ENCODE measurements around the gene CYTH4.

The CYTH4 gene

DNA sequence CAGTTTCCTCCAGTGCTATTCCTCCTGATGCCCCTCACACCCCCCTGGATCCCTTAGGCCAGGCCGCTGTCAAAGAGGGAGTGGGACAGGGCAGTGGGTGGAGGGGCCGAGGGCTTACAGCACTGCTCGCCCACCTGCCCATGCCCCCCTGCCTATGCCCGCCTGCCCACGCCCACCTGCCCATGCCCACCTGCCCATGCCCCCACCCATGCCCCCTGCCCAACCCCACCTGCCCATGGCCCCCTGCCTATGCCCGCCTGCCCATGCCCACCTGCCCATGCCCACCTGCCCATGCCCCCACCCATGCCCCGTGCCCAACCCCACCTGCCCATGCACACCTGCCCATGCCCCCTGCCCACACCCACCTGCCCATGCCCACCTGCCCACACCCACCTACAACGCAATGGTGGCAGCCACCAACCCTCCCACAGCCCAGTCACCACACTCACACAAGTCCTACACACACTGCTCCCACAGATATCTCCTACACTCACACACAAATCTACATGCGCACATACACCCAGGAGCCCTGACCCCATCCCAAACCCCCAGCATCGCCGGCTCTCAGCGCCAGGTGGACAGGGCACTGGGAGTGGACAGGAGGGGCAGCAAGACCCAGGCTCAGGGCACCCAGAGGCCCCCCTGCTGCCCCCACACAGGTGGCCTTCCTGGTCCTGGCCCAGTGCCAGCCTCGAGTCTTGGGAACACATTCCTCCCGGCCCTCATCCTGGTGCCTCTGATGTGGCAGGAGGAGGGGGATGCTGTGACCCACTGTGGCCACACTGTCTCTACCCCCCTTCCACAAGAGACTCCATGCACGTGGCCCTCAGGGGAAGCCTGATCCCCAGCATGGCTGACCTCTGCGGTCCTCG lies 61.8 kb downstream of the CYTH4 start:
- no peak overlapping the region for H3K4me3 ChIP-seq (ENCODE audit: low read depth, low read length)
- no peaks in the 10 kb centered on the region for H3K27me3 ChIP-seq (ENCODE audit: insufficient read depth, low read length)
- no peak overlapping the region for H3K27ac ChIP-seq (ENCODE audit: low read depth, low read length)
- peaks cover 8% of the 10 kb centered on the region for H3K4me1 ChIP-seq (ENCODE audit: control insufficient read depth, insufficient read depth, low read length, unreplicated experiment)
- H2AFZ ChIP-seq (ENCODE audit: low read length, unreplicated experiment): no peak overlapping the region
- no peaks in the 10 kb centered on the region for H3K36me3 ChIP-seq (ENCODE audit: insufficient read depth, low read length)
- no peaks in the 10 kb centered on the region for H3K79me2 ChIP-seq (ENCODE audit: control insufficient read depth, insufficient read depth, low read length, unreplicated experiment)

DNA sequence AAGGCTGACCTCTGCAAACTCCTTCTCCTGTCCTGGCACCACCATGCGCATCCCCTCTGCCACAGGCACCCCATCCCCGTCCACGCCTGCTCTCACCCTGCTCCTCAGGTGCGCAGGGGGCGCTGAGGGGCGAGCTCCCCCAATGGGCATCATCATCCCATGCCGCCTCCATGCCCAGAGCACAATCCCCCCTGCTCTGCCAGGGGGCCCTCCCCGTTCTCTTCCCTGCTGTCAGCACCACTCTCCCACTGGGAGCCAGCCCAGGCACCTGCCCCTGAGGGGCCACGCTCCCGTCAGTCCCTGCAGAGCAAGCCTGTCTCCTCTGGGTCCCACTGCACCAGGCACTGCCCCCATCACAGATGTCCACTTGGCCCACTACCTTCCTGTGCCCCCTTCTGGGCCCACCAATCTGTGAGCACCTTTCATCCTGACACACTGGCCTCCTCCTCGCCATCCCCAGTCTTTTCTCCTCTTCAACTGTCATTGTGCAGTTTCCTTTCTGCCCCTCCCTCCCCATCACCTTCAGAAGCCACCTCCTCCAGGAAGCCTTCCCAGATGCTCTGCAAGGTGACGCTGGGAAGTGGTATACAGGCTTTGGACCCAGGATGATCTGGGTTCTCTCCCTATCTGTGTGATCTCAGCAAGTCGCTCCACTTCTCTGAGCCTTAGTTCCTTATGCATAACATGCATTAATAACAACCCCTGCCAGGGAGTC lies 62.6 kb downstream of the CYTH4 start:
- no peak overlapping the region for H3K4me3 ChIP-seq (ENCODE audit: low read depth, low read length)
- H3K36me3 ChIP-seq (ENCODE audit: insufficient read depth, low read length): no peaks in the 10 kb centered on the region
- H3K27ac ChIP-seq (ENCODE audit: low read depth, low read length): no peak overlapping the region
- peaks cover 8% of the 10 kb centered on the region for H3K4me1 ChIP-seq (ENCODE audit: control insufficient read depth, insufficient read depth, low read length, unreplicated experiment)
- H3K79me2 ChIP-seq (ENCODE audit: control insufficient read depth, insufficient read depth, low read length, unreplicated experiment): no peaks in the 10 kb centered on the region
- no peaks in the 10 kb centered on the region for H3K27me3 ChIP-seq (ENCODE audit: insufficient read depth, low read length)
- H2AFZ ChIP-seq (ENCODE audit: low read length, unreplicated experiment): no peak overlapping the region

DNA sequence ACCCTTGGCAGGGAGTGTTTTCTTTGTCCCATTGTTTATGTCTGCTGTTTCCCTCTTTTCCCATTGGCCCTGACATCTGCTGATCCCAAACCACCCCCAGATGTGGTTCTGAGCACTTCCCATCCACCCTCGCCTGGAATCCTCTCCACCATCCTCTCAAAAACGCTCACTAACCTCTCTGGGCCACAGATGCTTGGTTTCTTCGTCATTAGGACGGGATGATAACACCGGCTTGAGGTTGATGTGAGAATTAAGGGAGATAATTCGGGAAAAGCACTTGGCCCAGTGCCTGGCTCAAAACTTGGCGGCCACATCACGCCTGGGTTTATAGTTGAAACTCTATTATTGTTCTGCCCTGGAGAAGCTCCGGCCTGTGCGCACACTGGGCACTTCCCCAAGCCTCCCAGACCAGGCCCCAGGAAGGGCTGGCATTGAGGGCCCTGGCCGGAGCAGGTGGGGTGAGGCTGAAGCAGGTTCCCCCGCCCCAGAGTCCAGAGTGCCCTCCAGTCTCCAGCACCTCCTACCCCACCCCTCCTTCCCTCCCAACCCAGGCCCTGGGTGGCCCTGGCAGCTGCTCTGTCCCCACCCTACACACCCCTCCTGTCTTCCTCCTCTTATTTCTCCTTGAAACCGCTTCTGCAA lies 63.7 kb downstream of the CYTH4 start:
- no peak overlapping the region; the same call in 1 of the 2 replicates for H3K27ac ChIP-seq (ENCODE audit: low read depth, low read length)
- H3K4me1 ChIP-seq (ENCODE audit: control insufficient read depth, insufficient read depth, low read length, unreplicated experiment): peaks cover 8% of the 10 kb centered on the region
- peak overlapping the region; percentile 38 for H2AFZ ChIP-seq (ENCODE audit: low read length, unreplicated experiment)
- no peaks in the 10 kb centered on the region for H3K36me3 ChIP-seq (ENCODE audit: insufficient read depth, low read length)
- no peaks in the 10 kb centered on the region for H3K79me2 ChIP-seq (ENCODE audit: control insufficient read depth, insufficient read depth, low read length, unreplicated experiment)
- no peaks in the 10 kb centered on the region for H3K27me3 ChIP-seq (ENCODE audit: insufficient read depth, low read length)
- no peak overlapping the region for H3K4me3 ChIP-seq (ENCODE audit: low read depth, low read length)

DNA sequence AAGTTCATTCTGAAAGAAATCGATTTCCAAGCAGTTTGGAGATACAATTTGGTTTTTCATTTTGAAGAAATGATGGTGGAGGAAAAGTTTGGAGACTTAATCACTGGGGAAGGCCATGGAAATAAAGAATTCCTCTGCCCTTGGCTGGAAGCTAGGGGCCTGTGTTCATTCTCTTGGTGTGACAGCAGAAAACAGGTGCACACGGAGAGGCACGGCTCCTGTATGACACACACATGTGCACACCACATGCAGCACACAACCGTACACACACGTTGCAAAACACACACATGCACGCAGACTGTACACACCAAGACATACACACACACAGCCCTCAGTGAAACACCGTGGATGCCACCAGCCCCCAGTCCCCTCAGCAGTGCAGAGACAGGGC lies 64.2 kb downstream of the CYTH4 start:
- no peaks in the 10 kb centered on the region for H3K36me3 ChIP-seq (ENCODE audit: insufficient read depth, low read length)
- no peaks in the 10 kb centered on the region for H3K79me2 ChIP-seq (ENCODE audit: control insufficient read depth, insufficient read depth, low read length, unreplicated experiment)
- H3K27ac ChIP-seq (ENCODE audit: low read depth, low read length): no peak overlapping the region
- H2AFZ ChIP-seq (ENCODE audit: low read length, unreplicated experiment): no peak overlapping the region
- no peaks in the 10 kb centered on the region for H3K27me3 ChIP-seq (ENCODE audit: insufficient read depth, low read length)
- peaks cover 8% of the 10 kb centered on the region for H3K4me1 ChIP-seq (ENCODE audit: control insufficient read depth, insufficient read depth, low read length, unreplicated experiment)
- no peak overlapping the region for H3K4me3 ChIP-seq (ENCODE audit: low read depth, low read length)

DNA sequence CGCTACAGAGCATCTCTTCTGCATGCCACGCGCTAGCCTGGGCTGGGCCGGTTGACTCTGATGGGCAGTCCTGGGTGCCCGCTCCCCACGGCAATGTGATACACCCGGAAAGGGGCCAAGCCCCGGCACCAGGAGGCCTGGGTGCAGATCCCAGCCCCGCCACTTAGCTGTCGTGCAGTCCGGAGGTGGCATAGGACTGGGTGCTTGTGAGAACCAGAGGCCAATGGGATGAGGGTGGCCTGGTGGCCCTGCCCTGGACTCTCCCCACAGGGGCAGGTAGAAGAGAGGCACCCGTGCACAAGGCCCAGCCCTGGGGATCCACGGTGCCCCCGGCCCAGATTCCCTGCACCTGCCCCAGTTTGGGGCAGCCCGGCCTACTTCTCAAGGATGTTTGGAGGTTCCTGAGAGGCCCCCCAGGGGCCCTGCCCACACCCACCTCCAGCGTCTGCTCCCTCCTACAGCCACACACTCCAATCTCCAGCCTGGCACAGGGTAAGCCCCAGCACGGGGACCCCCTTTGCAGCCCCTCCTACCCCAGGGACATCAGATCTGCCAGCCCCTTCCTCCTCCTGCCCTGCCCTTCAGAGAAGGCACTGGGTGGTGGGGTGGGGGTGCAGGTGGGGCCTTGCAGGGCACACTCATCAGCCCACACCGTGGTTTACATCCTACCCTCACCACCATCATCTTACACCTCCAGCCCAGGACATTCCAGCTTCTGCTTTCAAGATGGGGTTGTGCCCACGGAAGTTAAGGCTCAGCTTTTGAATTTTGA lies 66.9 kb downstream of the CYTH4 start:
- Histone ChIP-seq H3K79me2 (ENCODE audit: control insufficient read depth, insufficient read depth, low read length, unreplicated experiment) (no peaks in the 10 kb centered on the region), H3K27ac (ENCODE audit: low read depth, low read length) (no peak overlapping the region), H2AFZ (ENCODE audit: low read length, unreplicated experiment) (no peak overlapping the region), H3K36me3 (ENCODE audit: insufficient read depth, low read length) (no peaks in the 10 kb centered on the region), H3K4me1 (ENCODE audit: control insufficient read depth, insufficient read depth, low read length, unreplicated experiment) (peaks cover 8% of the 10 kb centered on the region), H3K27me3 (ENCODE audit: insufficient read depth, low read length) (no peaks in the 10 kb centered on the region), H3K4me3 (ENCODE audit: low read depth, low read length) (no peak overlapping the region)

DNA sequence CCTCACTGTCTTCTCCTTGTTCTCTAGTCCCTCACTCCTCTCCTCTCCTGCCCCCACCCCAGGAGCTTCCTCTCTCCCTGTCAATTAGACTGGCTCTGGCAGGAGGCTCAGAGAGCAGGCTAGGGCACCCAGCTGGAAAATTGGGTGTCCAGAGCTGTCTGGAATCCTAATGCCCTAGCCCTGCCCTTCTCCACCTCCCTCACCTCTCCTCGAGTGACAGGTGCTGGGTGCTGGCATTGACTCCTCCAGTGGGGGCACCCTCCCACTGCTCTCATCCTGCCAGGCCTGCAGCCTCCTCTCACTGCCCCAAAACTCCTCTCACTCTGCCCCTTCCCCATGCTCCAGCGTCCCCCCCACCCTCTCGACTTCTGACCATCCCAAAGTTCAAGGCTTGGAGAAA lies 68.9 kb downstream of the CYTH4 start:
- H3K36me3 ChIP-seq (ENCODE audit: insufficient read depth, low read length): no peaks in the 10 kb centered on the region

DNA sequence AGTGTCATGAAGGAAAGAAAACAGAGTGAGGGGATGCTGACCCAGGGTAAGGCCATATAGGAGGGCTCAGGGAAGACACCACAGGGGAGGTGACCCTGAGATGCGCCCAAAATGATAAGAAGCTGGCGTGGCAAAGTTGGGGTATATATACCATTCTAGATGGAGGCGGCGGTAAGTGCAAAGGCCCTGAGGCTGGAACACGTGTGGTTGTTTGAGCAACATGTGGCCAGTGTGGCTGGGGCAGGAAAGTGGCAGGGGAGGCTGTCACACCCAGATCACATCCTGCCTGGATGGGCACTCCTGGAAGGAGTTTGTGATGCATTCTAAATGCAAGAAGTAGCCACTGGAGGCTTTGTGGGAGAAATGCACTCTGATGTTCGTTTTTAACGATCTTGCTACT lies 70.2 kb downstream of the CYTH4 start:
- Histone ChIP-seq H3K36me3 (ENCODE audit: insufficient read depth, low read length) (no peaks in the 10 kb centered on the region), H3K4me3 (ENCODE audit: low read depth, low read length) (no peak overlapping the region), H3K27me3 (ENCODE audit: insufficient read depth, low read length) (no peaks in the 10 kb centered on the region), H3K4me1 (ENCODE audit: control insufficient read depth, insufficient read depth, low read length, unreplicated experiment) (no peaks in the 10 kb centered on the region), H2AFZ (ENCODE audit: low read length, unreplicated experiment) (no peak overlapping the region), H3K27ac (ENCODE audit: low read depth, low read length) (no peak overlapping the region), H3K79me2 (ENCODE audit: control insufficient read depth, insufficient read depth, low read length, unreplicated experiment) (no peaks in the 10 kb centered on the region)

More for the DNA sequence above, 68.9 kb downstream of the CYTH4 start:
- H3K27ac ChIP-seq (ENCODE audit: low read depth, low read length): no peak overlapping the region
- no peaks in the 10 kb centered on the region for H3K27me3 ChIP-seq (ENCODE audit: insufficient read depth, low read length)
- no peak overlapping the region for H3K4me3 ChIP-seq (ENCODE audit: low read depth, low read length)
- no peaks in the 10 kb centered on the region for H3K79me2 ChIP-seq (ENCODE audit: control insufficient read depth, insufficient read depth, low read length, unreplicated experiment)
- no peak overlapping the region for H2AFZ ChIP-seq (ENCODE audit: low read length, unreplicated experiment)
- peaks cover 4% of the 10 kb centered on the region for H3K4me1 ChIP-seq (ENCODE audit: control insufficient read depth, insufficient read depth, low read length, unreplicated experiment)

DNA sequence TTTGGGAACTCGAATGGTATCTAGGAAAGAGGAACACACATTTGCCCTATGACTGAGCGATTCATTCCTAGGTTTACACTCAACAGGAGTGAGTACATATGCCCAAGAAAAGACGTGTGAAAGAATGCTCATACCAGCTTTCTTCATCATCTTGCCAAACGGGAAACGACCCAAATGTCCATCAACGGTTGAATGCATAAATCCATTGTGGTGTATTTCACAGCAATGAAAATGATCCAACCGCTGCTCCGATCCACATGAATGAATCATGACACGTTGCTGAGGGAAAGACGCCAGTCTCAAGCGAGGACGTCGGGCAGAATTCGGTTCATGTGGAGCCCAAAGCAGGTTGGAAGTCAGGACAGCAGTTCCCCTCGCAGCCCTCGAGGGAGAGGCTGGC lies 71.5 kb downstream of the CYTH4 start:
- H3K4me3 ChIP-seq (ENCODE audit: low read depth, low read length): no peak overlapping the region
- no peaks in the 10 kb centered on the region for H3K27me3 ChIP-seq (ENCODE audit: insufficient read depth, low read length)
- no peak overlapping the region for H2AFZ ChIP-seq (ENCODE audit: low read length, unreplicated experiment)
- no peak overlapping the region for H3K27ac ChIP-seq (ENCODE audit: low read depth, low read length)
- H3K79me2 ChIP-seq (ENCODE audit: control insufficient read depth, insufficient read depth, low read length, unreplicated experiment): no peaks in the 10 kb centered on the region
- no peaks in the 10 kb centered on the region for H3K4me1 ChIP-seq (ENCODE audit: control insufficient read depth, insufficient read depth, low read length, unreplicated experiment)
- no peaks in the 10 kb centered on the region for H3K36me3 ChIP-seq (ENCODE audit: insufficient read depth, low read length)

DNA sequence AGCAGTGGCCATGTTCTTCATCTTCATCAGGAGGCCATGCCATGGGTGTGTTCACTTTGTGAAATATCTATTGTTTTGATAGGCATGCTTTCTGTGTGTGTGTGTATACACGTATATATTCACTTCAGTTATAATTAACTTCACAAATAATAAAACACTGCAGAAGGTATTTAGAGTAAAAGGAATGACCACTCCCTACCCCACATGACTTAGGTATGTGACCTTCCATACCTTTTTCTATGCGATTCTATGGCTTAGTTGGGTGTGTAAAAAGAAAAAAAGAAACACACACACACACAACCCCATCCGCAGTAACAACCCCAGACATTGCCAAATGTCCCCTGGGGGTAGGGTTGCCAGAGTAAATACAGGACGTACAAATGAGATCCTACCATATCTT lies 72.0 kb downstream of the CYTH4 start:
- no peaks in the 10 kb centered on the region for H3K27me3 ChIP-seq (ENCODE audit: insufficient read depth, low read length)
- no peaks in the 10 kb centered on the region for H3K4me1 ChIP-seq (ENCODE audit: control insufficient read depth, insufficient read depth, low read length, unreplicated experiment)
- no peaks in the 10 kb centered on the region for H3K36me3 ChIP-seq (ENCODE audit: insufficient read depth, low read length)
- no peaks in the 10 kb centered on the region for H3K79me2 ChIP-seq (ENCODE audit: control insufficient read depth, insufficient read depth, low read length, unreplicated experiment)
- H2AFZ ChIP-seq (ENCODE audit: low read length, unreplicated experiment): no peak overlapping the region
- no peak overlapping the region for H3K27ac ChIP-seq (ENCODE audit: low read depth, low read length)
- H3K4me3 ChIP-seq (ENCODE audit: low read depth, low read length): no peak overlapping the region

DNA sequence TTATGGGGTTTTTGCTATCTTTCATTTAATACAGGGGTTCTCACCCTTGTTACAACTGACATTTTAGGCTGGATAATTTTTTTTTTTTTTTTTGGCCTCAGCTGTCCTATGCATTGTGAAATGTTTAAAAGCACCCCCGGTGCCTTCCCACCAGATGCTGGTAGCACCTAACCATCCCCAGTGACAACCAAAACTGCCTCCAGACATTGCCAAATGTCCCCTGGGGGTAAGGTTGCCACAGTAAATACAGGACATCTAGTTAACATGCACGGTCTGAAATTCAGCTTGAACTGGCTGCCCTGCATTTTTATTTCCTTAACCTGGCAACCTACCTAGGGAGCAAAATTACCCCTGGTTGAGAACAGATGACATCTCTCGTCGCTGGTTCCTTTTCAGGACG lies 72.4 kb downstream of the CYTH4 start:
- H3K27ac ChIP-seq (ENCODE audit: low read depth, low read length): no peak overlapping the region
- H3K36me3 ChIP-seq (ENCODE audit: insufficient read depth, low read length): no peaks in the 10 kb centered on the region
- no peak overlapping the region for H2AFZ ChIP-seq (ENCODE audit: low read length, unreplicated experiment)
- H3K79me2 ChIP-seq (ENCODE audit: control insufficient read depth, insufficient read depth, low read length, unreplicated experiment): no peaks in the 10 kb centered on the region
- no peaks in the 10 kb centered on the region for H3K27me3 ChIP-seq (ENCODE audit: insufficient read depth, low read length)
- no peak overlapping the region for H3K4me3 ChIP-seq (ENCODE audit: low read depth, low read length)
- H3K4me1 ChIP-seq (ENCODE audit: control insufficient read depth, insufficient read depth, low read length, unreplicated experiment): no peaks in the 10 kb centered on the region
